LHCN-M2 (cell line): ENCODE data around the gene ABLIM2. TPM values are rescaled to one million over a fixed set of nuclear protein-coding genes. Genes with fewer than 3 reads are reported as not detected.

Experiments
- DNase-seq: peaks from one replicate; pipeline ENCODE4 v3.0.0-alpha.2; 2012; ENCODE audit warnings: low read depth
- polyA plus RNA-seq: library from polyadenylated mRNA; unstranded; fragments of >200 nt; gene quantifications from one replicate; pipeline ENCODE4 v1.2.1, GENCODE V29; 2012; ENCODE audit warnings: missing spikeins
- total RNA-seq: library from RNA; depleted of rRNA; stranded (reverse); fragments of >200 nt; gene quantifications from 2 replicates; pipeline ENCODE4 v1.2.3, GENCODE V29; 2014; rRNA removed

Gene ABLIM2
- 1.7 and 2.6 TPM in 2 replicates for total RNA-seq
- 1.8 TPM for polyA plus RNA-seq

DNA sequence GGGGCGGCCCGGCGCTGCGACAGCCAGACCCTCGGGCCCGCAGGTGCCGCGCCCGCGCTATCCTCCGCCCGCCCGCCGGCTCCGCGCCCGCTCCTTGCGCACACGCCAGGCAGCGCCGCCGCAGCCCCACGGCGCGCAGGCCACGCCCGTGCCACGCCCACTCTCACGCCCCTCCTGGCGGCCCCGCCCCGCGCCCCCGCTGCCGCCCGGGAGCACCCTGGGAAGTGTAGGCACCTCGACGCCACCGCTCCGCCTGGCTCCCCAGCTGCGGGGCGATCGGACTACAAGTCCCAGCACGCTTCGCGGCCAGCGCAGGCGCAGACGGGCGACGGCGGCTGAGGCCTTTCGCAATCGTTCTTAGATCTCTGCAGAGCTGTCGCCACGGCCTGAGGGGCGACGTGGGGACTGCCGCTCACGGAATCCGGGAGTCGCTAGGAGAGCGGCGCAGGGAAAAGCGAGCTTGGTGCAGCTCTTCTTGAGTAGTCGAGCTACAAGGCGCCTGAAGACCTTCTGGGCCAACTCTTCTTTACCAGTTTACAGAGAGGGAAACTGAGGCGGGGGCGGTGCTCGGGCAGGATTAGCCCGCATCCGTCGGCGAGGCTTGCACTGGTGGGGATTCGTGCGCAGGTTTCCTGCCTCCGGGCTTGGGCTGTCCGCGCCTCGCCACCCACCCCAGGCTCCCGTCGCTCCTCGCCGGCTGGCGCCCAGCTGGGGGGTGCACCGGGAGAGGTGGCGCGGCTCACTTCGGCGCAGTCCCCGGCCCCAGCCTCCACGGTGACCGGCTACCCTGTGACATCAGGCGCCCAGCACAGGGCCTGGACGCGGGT lies at the start of gene ABLIM2:
TSS of gene ABLIM2 (minus strand) at position 104 of the 827 bp plus-strand sequence. CDS start 124 bp downstream, outside the sequence.
- peak; percentile 94 for DNase-seq

DNA sequence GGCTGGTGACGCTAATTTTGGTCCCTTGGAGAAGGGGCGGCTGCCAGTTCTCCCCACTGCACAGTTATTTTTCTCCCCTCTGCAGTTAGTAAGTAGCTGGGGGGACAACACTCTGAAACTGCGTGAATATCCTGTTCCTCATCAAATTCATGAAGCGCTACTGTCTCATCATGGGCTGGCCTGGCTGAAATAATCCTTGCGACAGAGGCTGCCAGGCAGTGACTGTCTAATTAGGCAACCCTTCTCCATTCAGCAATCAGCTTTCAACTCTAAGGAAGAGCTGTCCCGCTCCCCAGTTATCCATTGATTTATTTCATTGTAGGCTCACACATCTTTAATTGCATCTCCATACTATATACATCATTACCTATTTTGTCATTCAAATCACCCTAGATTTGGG lies 48.7 kb upstream of the ABLIM2 start:
- no peak for DNase-seq

DNA sequence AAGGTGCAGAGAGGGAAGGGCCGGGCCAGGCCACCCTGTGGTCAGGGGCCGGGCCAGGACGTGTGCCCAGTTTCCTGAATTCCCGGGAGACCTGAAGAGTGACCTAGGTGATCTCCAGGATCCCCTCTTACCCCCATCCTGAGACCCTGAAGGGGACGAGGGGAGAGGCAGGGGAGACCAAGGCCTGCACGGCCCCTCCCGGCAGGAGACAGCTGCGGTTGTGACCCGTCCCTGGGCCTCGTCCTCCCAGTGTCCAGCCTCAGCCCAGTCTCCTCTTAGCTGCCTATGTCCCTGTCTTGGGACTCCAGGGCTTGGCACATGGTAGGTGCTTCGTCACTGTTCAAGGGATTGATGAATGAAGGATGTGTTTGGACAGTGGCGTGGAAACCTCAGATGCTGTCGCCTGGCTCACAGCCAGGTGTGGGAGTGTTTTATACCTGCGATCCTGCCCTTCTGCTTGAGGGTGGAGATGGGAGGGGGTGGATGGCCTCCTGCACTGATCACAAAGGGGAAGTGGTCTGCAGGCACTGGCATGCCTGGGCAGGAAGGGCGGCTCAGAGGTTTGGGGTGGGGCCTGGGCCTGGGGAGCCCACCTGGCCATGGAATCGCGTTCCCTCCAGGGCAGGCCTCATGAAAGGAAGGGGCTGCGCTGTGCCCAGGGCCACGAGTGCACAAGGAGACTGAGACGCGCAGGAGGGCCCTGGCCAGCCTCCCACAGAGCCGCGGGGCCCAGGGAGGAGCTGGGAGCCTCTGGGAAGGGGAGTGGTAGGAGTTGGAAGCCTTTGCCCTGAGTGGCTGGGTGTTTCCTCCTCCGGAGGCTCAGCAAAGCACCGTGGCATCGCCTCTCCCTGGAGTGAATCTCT lies 47.4 kb upstream of the ABLIM2 start:
- no peak for DNase-seq

DNA sequence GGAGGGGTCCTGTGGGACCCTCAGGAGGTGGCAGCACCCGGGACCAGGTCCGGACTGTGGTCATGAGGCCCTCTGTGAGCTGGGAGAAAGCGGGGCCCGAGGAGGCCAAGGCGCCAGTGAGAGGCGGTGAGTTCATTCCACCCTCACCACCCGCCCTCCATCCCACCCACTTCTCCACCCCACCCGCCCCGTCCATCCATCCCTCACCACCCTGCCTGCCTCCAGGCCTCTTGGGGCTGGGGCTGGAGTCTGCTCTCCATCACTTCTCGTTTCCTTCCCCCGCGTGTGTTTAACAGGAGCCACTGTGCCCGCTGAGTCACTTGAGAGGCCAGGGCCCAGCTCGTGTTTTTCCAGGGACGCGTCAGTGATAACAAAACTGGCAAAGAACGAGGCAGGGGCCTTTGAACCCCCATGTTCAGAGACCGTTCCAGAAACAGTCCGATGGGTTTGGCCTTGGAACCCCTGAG lies 46.7 kb upstream of the ABLIM2 start:
- DNase-seq, result no peak

DNA sequence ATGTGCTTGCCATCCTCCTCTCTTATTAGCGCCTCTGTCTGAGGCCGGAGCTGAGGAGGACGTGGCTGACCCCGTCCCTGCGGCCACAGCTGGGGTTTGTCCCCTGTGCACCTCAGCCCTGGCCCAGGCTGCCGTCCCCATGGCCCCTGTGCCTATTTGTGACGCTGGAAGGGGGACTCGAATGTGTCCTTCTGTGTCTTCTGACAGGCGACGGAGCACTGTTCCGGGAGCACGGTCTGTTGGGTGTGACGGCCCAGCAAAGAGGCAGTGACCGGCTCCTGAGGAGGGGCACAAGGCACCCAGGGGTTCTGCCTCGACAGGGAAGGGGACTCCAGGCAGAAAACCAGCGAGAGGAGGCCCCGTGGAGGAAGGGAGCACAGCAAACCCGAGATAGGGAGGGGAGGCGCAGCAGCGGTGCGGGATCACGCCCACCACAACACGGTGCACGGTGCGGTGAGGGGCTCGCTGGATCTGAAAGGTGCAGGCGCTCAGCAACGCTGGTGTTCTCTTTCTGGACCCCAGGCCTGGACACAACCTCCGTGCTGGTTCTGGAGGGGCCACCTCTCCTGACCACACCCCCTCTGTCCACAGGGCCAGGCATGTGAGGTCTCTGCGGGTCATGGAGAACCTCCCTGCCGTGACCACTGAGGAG lies 46.1 kb upstream of the ABLIM2 start:
- no peak for DNase-seq

DNA sequence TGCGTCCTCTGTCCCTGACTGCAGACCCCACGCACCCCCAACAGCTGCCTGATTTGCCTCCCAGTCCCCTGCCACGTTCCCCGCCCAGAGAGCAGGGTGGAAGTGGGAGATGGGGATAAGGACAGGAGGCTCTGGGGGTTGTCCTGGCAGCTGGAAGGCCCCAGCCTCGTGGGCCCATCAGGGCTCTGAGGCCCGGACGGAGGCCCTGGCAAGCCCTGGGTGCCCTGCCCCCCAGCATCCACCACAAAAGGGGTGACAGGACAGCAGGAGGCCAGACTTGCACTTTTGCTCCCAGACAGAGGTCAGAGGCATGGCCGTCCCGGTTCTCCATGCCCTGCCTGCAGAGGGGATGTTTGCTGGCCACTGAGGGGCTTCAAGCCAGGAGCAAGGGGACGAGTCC lies 45.2 kb upstream of the ABLIM2 start:
- DNase-seq, result no peak

DNA sequence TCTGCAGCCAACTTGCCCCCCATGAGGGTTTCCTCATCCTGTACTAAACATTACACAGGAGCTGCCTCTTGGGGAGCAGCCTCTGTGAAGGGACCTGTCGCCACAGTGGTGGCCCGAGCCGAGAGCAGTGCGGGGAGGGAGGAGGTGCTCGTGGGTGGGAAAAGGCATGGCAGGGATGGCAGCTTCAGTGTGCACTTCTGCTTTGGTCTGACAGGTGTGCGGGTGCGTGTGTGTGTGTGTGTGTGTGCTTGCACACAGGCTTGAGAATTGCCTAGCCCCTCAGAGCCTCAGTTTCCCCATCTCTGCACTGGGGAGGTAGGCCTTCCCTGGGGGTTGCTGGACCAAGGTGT lies 44.4 kb upstream of the ABLIM2 start:
- DNase-seq, result no peak

DNA sequence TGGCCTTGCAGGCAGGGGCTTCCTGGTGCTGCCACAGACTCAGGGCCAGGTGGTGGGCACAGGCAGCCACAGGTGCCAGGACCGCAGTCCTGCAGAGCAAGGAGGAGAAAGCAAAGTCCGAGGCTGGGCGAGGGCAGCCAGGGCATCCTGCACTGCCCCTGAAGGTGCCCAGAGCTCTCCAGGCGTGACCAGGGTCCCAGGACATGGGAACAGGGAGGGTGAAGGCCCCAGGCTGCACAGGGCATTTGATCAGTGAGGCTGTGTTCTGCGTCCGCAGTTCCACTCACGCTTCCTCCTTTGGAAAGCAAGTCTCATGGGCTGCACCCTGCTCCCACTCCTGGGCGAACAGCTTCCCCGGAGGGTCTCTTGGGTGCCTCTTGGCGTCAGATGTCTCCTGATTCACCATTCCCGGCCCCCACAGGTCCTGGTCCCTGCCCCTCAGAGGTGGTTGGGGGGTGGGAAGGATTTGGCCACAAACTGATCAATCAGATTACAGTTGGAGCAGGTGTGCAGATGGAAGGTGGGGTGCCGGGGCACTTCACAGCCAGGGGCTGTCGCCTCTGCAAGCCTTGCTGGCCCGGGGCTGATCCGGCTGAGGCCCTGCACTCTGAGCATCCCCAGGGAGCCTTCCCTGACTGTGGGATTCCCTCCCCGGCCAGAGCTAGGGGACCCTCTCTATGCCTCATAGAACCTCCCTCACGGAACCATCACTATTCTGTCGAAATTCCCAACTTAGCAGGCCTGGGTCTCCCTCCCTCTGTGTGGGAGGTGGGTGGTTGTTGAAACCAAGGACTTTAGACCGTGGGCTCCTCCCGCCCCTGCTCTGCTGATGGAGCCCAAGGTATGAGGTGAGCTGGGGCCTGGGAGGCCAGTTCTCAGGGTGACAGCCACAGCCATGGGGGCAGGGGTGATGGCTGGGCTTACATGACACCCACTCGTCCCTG lies 43.8 kb upstream of the ABLIM2 start:
- no peak for DNase-seq

DNA sequence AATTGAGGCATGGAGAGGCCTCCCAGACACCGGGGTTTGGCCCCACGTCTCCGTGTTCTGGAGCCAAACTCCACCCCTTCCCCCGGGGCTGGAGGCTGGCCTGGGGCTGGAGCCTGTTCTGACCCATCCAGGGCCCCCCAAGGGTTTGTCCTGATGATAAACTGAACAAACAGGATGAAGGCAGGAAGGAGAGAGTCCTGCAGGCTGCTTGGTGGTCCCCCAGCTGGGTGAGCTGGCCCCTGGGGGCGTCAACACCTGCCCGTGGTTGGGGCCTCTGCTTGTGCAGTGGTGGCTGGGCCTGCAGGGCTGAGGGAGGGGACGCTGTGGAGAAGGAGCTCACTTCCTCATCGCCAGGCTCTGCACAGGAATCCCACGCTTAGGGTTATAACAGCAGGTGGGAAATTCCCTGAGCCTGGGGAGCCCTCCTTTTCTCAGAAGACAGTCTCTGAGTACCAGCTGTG lies 42.7 kb upstream of the ABLIM2 start:
- no peak for DNase-seq

DNA sequence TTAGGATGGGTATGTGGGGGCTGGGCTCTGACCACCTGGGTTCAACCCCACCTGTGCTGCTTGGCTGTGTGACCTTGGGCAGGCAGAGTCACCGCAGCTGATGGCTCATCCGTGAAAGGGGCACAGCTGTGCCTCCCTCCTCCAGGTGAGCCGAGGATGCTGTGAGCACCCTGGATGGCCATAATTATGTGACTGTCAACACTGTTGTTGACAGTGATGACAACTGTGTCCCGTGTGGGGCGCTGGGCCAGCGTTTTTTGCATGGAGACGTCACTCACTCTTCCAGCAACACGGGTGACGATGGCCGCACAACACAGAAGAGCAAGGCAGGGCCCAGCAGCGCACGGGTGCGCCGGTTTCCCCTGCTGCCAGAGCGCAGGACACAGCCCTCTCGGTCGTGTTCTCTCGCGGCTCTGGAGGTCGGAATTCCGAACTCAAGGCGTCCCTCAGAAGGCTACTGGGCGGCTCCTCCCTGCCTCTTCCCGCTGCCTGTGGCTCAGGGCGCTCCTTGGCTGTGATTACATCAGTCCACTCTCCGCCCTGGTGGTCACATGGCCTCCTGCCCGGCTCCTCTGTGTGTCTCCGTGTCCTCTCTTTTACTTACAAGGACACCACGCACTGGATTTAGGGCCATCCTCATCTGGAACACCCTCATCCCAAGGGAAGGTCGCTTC lies 41.8 kb upstream of the ABLIM2 start:
- no peak for DNase-seq

DNA sequence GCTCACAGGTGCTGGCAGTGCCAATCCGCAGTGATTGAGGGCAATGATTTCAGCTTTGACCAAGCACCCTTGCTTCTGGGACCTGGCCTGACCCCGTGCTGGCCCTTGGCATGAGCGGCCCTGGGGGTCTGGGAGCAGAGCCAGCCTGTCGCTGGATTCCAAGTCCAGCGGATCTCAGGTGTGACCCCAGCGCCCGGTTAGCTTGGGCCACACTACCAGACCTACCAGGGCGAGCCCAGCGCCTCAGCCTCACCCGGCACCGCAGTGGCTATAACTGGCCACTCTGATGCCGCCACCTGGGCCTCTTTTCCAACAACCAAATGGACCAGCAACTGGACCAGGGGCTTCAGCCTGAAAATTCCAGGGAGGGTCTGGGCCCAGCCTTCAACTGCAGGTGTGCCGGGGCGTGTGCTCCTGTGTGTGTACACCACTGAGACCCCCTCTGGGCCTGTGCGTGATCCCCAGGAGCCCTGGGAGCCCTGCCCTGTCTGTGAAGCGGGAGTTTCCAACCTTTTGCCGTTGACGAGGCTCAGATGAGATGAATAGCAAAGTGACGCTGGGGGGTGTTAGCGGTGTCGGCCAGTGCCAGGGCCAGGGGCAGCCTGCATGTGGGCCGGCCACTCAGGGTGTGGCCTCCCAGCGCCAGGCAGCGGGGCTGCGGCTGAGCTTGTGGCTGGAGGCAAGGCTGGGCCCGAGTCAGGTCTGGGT lies 41.1 kb upstream of the ABLIM2 start:
- DNase-seq, result no peak

DNA sequence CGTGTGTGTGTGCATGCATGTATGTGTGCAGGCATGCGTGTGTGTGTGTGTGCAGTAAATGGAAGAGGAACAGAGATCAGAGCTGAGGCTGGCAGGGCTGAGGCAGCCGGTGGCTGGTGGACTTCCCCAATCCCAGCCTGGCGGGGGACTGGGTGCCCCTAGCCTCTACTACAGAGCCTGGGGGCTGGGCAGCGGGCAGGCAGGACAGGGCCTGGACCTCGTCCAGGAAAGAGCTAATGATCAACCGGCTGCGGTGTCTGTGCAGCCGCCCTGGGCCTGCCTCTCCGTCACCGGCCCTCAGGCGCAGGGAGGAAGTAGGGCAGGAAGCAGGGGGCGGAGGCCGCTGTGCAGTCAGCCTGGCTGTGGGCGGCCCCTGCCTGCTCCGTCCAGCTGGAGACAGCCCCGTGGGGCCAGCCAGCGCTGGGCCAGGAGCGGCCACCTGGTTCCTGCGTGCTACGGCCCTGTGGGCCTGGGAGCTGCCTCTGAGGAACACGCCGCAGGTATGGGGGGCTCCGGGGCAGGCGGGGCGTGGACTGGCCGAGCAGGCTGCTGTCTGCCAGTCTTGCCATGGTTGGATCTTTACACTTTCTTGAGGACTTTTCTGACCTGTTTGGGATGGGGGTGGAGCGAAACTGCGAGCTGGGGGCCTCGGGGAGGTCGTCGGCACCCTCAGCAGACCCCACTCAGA lies 40.4 kb upstream of the ABLIM2 start, which contains the start of gene SH3TC1:
TSS of gene SH3TC1 (plus strand) at position 385 of the 688 bp plus-strand sequence. CDS start 5,905 bp downstream, outside the sequence.
- peak; percentile 63 for DNase-seq

DNA sequence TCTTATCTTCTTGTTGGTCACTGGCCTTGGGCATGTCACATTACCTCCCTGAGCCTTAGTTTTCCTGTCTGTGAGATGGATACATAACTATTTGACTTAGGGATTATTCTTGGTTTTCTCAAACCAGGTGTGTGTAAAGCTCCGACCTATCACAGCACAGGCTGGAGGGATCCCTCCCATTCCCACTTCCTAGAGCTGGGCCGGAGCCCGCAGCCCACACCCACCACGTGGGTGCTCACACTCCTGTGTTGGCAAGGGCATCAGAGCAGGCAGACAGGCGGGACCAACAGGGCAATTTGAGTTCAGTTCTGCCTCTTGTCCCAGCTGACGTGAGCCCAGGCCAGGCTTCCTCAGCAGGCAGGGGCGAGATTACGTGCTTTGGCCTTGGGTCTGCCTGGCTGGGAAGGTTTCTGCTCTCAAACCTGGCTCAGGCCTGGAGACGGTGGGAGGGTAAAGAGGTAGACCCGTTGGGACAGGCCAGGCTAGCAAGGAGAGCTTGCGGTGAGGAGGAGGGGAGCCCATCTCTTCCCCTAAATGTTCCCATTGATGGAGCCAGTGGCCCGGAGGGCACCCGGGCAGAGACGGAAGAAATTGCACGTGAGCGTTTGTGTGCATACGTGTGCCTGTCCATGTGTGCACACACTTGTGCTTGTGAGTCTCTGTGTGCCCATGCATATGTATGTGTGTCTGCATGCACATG lies 39.7 kb upstream of the ABLIM2 start:
- DNase-seq, result no peak

DNA sequence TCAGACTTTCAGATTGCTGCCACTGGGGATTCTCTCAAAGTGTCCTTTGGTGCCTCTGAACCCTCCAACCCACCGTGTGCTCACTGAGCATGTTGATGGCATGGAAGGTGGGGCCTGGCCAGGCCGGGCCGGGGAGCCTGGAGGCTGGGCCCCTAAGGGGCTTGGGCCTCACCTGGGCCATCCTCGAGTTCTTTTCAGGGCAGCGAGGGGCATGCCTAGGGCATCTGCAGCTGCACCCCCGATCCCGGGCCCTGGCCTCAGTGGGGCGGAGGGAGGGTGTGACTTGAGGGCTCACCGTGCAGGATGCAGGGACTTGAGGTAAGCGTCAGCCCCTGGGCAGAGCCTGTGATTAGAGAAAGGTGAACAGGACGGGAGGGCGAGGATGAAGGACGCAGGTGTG lies 38.9 kb upstream of the ABLIM2 start:
- DNase-seq, result no peak

DNA sequence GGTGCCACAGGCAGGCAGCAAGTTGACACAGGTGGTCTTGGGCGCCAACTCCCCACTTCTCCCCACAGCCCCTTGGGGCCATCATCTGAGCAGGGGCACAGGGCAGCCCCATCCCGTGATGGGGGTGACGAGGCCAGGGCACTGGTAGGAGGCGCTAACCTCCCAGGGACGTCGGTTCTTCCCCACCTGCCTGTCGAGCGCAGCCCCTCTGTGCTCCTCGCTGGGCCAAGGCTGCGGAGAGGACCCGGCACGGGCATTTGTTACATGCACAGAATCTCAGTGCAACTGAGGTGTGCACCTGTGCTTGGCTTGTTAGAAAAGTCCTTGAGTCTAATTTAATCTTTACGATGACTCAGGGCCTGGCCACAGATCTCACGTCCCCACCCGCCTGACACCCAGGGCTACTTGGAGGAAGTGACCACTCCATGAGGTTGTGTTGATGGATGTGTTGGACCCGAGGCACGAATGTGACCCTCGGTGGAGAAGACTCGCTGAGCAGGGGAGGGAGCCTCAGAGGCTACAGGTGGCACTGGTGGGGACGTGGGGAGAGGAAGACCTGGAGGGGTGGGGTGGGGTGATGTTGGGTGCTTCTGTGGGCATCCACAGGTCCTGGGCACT lies 37.3 kb upstream of the ABLIM2 start:
- no peak for DNase-seq

DNA sequence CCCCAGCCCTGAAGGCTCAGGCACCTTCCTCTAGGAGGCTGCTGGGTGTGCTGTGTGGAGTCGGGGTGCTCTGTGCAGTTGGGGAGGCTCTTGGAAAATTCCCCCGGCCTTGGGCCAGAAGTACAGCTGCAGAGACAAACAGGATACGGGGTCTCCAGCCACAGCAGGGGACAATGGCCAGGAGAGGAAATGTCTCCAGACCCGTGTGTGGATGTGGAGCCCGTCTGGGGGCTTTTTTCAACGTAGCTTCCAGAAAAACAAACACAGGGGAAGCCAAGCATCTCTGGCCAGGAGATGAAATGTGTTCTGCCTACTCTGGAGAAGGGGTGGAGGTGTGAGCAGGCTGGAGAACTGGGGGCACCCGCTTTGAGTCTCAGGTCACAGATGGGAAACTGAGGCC lies 36.8 kb upstream of the ABLIM2 start:
- DNase-seq, result no peak

DNA sequence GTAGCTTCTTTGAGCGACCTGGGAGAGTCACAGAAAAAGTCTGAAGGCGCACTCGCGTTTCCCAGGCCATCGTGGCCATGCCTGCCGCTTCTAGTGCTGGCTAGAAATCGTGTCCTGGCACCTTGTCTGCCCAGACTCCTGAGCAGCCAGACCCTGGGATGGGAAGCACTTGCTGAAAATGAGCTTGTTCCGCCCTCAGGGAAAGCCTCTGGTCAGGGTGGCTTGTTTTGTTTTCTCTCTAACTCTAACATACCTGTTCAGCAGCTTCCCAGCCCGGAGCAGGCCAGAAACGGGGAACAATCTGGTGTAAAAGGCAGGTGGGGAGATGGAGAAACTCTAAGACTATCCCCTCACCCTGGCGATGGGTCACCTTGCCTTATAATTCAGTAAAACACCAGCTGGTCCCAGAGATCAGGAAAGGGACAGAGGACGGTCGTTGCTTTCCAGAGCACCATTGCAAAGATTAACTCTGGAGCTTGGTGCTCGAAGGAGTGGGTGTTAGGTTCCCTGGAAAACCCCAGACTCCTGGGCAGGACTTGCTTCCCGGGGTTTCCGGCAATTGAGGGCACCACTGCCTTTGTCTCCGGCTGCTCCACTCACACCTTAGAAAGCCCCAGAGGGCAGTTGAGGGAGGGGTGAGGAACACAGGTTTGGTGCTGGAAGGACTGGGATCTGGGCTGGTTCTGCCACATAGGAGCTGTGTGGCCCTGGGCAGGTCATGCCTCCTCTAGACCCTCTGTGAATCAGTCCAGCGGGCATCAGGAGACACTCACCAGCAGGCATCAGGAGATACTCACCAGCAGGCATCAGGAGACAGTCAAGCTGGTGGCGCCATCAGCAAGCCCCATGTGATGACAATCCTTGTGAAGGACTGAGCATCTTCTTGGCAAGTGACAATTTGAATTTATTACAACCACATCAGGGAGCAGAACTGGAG lies 36.0 kb upstream of the ABLIM2 start:
- DNase-seq, result no peak
